Mesenchymal stem cell (in vitro differentiated cells and primary cell): ENCODE measurements around the gene EFHC1.
"Not testable (repeated sequence)": the region's sequence is repeated elsewhere in the genome, so short reads cannot be mapped to it uniquely, and the experiment has no call there.

ENCODE experiments used
- DNase-seq: peaks from one replicate; pipeline ENCODE4 v3.0.0-alpha.2; 2013
- H2AFZ ChIP-seq: one replicate; pipeline ENCODE4 v1.6.1; 2013; ENCODE audit warnings: low read depth, mild to moderate bottlenecking, control low read depth, inconsistent platforms, low read length, moderate library complexity
- H2AK5ac ChIP-seq: 2 replicates; pipeline ENCODE4 v1.6.1; 2013; ENCODE audit warnings: low read length, moderate library complexity, mild to moderate bottlenecking, inconsistent platforms; ENCODE audit not compliant: severe bottlenecking
- H2BK120ac ChIP-seq: one replicate; pipeline ENCODE4 v1.6.1; 2013; ENCODE audit warnings: low read depth, mild to moderate bottlenecking, inconsistent platforms, low read length, moderate library complexity
- H2BK12ac ChIP-seq, 2 experiments: one replicate each; pipeline ENCODE4 v1.6.1; 2013; ENCODE audit warnings: inconsistent platforms in 2 of 2, low read length in 2 of 2, mild to moderate bottlenecking in 2 of 2, moderate library complexity in 2 of 2, control low read depth in 1 of 2
- H2BK15ac ChIP-seq: one replicate; pipeline ENCODE4 v1.6.1; 2013; ENCODE audit warnings: mild to moderate bottlenecking, low read depth, inconsistent platforms; ENCODE audit not compliant: poor library complexity, severe bottlenecking
- H2BK5ac ChIP-seq: 2 replicates; pipeline ENCODE4 v1.6.1; 2013; ENCODE audit warnings: low read depth, mild to moderate bottlenecking, low read length, control low read depth, inconsistent platforms; ENCODE audit not compliant: poor library complexity, severe bottlenecking
- H3K14ac ChIP-seq, 2 experiments: one replicate each; pipeline ENCODE4 v1.6.1; 2013; ENCODE audit warnings: inconsistent platforms in 2 of 2, low read length in 2 of 2, control low read depth in 1 of 2, mild to moderate bottlenecking in 1 of 2, moderate library complexity in 1 of 2
- H3K18ac ChIP-seq, 2 experiments: one replicate each; pipeline ENCODE4 v1.6.1; 2013; ENCODE audit warnings: inconsistent platforms in 2 of 2, low read length in 2 of 2, control low read depth in 1 of 2, low read depth in 1 of 2, mild to moderate bottlenecking in 1 of 2
- H3K23ac ChIP-seq, 2 experiments: one replicate each; pipeline ENCODE4 v1.6.1; 2013; ENCODE audit warnings: inconsistent platforms in 2 of 2, low read length in 2 of 2, mild to moderate bottlenecking in 2 of 2, moderate library complexity in 2 of 2, control low read depth in 1 of 2
- H3K27ac ChIP-seq: 2 replicates; pipeline ENCODE4 v1.5.1; 2013; ENCODE audit warnings: mild to moderate bottlenecking, moderate library complexity, low read length, control low read depth, inconsistent platforms; ENCODE audit not compliant: poor library complexity, severe bottlenecking
- H3K27me3 ChIP-seq, 2 experiments: 2 replicates each; pipeline versions ENCODE4 v1.6.1 to v1.7.0; 2013; ENCODE audit warnings: low read length in 2 of 2, mild to moderate bottlenecking in 2 of 2, moderate library complexity in 2 of 2, control low read depth in 1 of 2, inconsistent platforms in 1 of 2; ENCODE audit not compliant: control insufficient read depth in 1 of 2, insufficient read depth in 1 of 2
- H3K36me3 ChIP-seq, 2 experiments: 2 replicates each; pipeline versions ENCODE4 v1.6.1 to v1.7.0; 2013; ENCODE audit warnings: low read length in 2 of 2, control low read depth in 1 of 2, inconsistent platforms in 1 of 2, low read depth in 1 of 2, mild to moderate bottlenecking in 1 of 2; ENCODE audit not compliant: insufficient read depth in 2 of 2, control insufficient read depth in 1 of 2
- H3K4ac ChIP-seq, 2 experiments: one replicate each; pipeline ENCODE4 v1.6.1; 2013; ENCODE audit warnings: inconsistent platforms in 2 of 2, low read length in 2 of 2, mild to moderate bottlenecking in 2 of 2, moderate library complexity in 2 of 2, control low read depth in 1 of 2, low read depth in 1 of 2
- H3K4me1 ChIP-seq: 2 replicates; pipeline ENCODE4 v1.6.1; 2013; ENCODE audit warnings: low read depth, low read length, control low read depth; ENCODE audit not compliant: control insufficient read depth, insufficient read depth
- H3K4me2 ChIP-seq: 2 replicates; pipeline ENCODE4 v1.6.1; 2013; ENCODE audit warnings: low read length, mild to moderate bottlenecking, inconsistent platforms; ENCODE audit not compliant: poor library complexity, severe bottlenecking
- H3K4me3 ChIP-seq, 2 experiments: 2 replicates each; pipeline versions ENCODE4 v1.5.1 to v1.7.0; 2013; ENCODE audit warnings: low read length in 2 of 2, mild to moderate bottlenecking in 2 of 2, control low read depth in 1 of 2, low read depth in 1 of 2; ENCODE audit not compliant: insufficient read depth in 1 of 2
- H3K79me1 ChIP-seq: replicated peaks from 2 replicates; pipeline ENCODE4 v1.6.1; 2013; ENCODE audit warnings: mild to moderate bottlenecking, control low read depth, low read length, inconsistent platforms; ENCODE audit not compliant: poor library complexity, severe bottlenecking
- H3K9ac ChIP-seq: 2 replicates; pipeline ENCODE4 v1.7.0; 2013; ENCODE audit warnings: mild to moderate bottlenecking, low read length, moderate library complexity
- H3K9me3 ChIP-seq: 2 replicates; pipeline ENCODE4 v1.7.0; 2013; ENCODE audit warnings: mild to moderate bottlenecking, low read length; ENCODE audit not compliant: control insufficient read depth
- H4K8ac ChIP-seq: one replicate; pipeline ENCODE4 v1.6.1; 2013; ENCODE audit warnings: inconsistent platforms, mild to moderate bottlenecking, low read length, moderate library complexity
- H4K91ac ChIP-seq: one replicate; pipeline ENCODE4 v1.6.1; 2013; ENCODE audit warnings: mild to moderate bottlenecking, low read length, inconsistent platforms
- WGBS: methylation state at CpG from one replicate; pipeline ENCODE4 v1.1.7; 2013; ENCODE audit warnings: mixed read lengths; 5-methylcytosine and 5-hydroxymethylcytosine counted together

Gene EFHC1

GRCh38 chr6:52433294-52433693 is 13.2 kb downstream of the EFHC1 start:
- H3K4me3 ChIP-seq, H3K4ac ChIP-seq, H2BK5ac ChIP-seq, H2BK12ac ChIP-seq, H3K4me2 ChIP-seq, H2BK120ac ChIP-seq, H3K18ac ChIP-seq, H2BK15ac ChIP-seq, H2AFZ ChIP-seq, H4K8ac ChIP-seq, DNase-seq, H3K27me3 ChIP-seq, H3K14ac ChIP-seq, H3K4me1 ChIP-seq, H3K23ac ChIP-seq, H3K9me3 ChIP-seq, H3K27ac ChIP-seq, H4K91ac ChIP-seq, H2AK5ac ChIP-seq, H3K9ac ChIP-seq: not testable (repeated sequence)
- peaks cover 18% of the 10 kb centered on the region for H3K79me1 ChIP-seq
- H3K36me3 ChIP-seq, result peaks cover 10 to 20% of the 10 kb centered on the region in 2 experiments
- WGBS, result 89% methylated on average over 4 of the region's 4 CpGs

GRCh38 chr6:52435345-52435744 is 15.2 kb downstream of the EFHC1 start:
- Histone ChIP-seq H3K4me3 (no peak overlapping the region), H3K18ac (no peak overlapping the region), H2BK12ac (no peak overlapping the region), H2AK5ac (no peak overlapping the region), H3K36me3 (peaks cover 10 to 33% of the 10 kb centered on the region in 2 experiments), H2BK5ac (no peak overlapping the region), H3K9ac (no peak overlapping the region), H3K4me2 (no peak overlapping the region), H4K91ac (no peak overlapping the region), H3K4me1 (no peaks in the 10 kb centered on the region), H3K23ac (no peak overlapping the region), H3K9me3 (no peaks in the 10 kb centered on the region), H2AFZ (no peak overlapping the region), H4K8ac (no peak overlapping the region), H3K79me1 (peaks cover 18% of the 10 kb centered on the region), H3K4ac (no peak overlapping the region), H3K27ac (no peak overlapping the region), H3K27me3 (no peaks in the 10 kb centered on the region), H3K14ac (no peak overlapping the region), H2BK120ac (no peak overlapping the region), H2BK15ac (no peak overlapping the region)
- DNase-seq, result no peak
- WGBS, result 74% methylated on average over 1 of the region's 1 CpG

- Histone ChIP-seq H3K14ac (no peak overlapping the region), H2BK15ac (no peak overlapping the region), H2BK12ac (no peak overlapping the region), H3K9me3 (no peaks in the 10 kb centered on the region), H3K18ac (no peak overlapping the region), H2AFZ (no peak overlapping the region), H3K36me3 (peaks cover 3 to 35% of the 10 kb centered on the region in 2 experiments), H3K27ac (no peak overlapping the region), H3K79me1 (peaks cover 13% of the 10 kb centered on the region), H3K9ac (no peak overlapping the region), H2BK5ac (no peak overlapping the region), H3K27me3 (no peaks in the 10 kb centered on the region), H2BK120ac (no peak overlapping the region), H2AK5ac (no peak overlapping the region), H3K23ac (no peak overlapping the region), H3K4me2 (no peak overlapping the region), H3K4me1 (no peaks in the 10 kb centered on the region), H4K8ac (no peak overlapping the region), H4K91ac (no peak overlapping the region), H3K4me3 (no peak overlapping the region), H3K4ac (no peak overlapping the region)
- WGBS, result no CpG with 5 or more reads among the region's 2 CpGs
- DNase-seq, result no peak
Measured at GRCh38 chr6:52438926-52439325, 18.8 kb downstream of the EFHC1 start.

GRCh38 chr6:52454556-52454955 is 34.4 kb downstream of the EFHC1 start:
- Histone ChIP-seq H2BK12ac (no peak overlapping the region), H3K23ac (no peak overlapping the region), H2AK5ac (no peak overlapping the region), H2BK5ac (no peak overlapping the region), H4K8ac (no peak overlapping the region), H3K4me1 (peaks cover 3% of the 10 kb centered on the region), H3K14ac (no peak overlapping the region), H3K79me1 (peaks cover 2% of the 10 kb centered on the region), H3K4me3 (no peak overlapping the region), H3K9ac (no peak overlapping the region), H2BK120ac (no peak overlapping the region), H3K4me2 (no peak overlapping the region), H3K27ac (peak overlapping the region; percentile 79), H3K18ac (no peak overlapping the region), H2BK15ac (no peak overlapping the region), H3K9me3 (peaks cover 17% of the 10 kb centered on the region), H3K4ac (no peak overlapping the region), H3K27me3 (no peaks in the 10 kb centered on the region), H2AFZ (no peak overlapping the region), H3K36me3 (peaks cover 0 to 18% of the 10 kb centered on the region in 2 experiments), H4K91ac (no peak overlapping the region)
- no peak for DNase-seq
- 100% methylated on average over 1 of the region's 2 CpGs for WGBS
